ENCODE data around the gene COBL.

DNA sequence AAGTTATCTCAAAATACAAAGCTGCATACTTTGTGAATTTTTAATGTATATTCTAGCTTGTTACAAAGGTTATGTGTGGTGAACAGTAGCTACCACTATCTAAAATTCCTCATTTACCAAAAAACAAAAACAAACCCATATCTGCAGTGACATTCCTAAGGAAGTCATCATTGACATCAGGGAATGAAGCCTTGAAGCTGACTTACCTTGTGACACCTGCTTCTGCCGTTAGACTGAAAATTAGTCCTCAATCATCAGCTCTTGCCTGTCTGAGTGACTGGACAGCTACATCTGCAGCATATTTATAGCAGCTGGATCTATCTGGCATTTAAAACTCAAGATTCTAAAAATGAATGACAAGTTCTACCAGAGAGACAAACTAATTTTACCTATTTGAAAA, 43.2 kb downstream of the COBL start:
- TF ChIP-seq FOXP2 (optimal IDR thresholded peaks at IDR 0.05; ENCODE audit: borderline replicate concordance, extremely low read depth, extremely low read length, insufficient read depth) (no peak), TAF1 (IDR thresholded peaks at IDR 0.05; ENCODE audit: borderline replicate concordance, insufficient read depth, low read length) (no peak), POLR2AphosphoS5 (IDR thresholded peaks at IDR 0.05; ENCODE audit: low read depth, low read length) (no peak), SIN3A (IDR thresholded peaks at IDR 0.05; ENCODE audit: borderline replicate concordance, insufficient read depth, low read length) (no peak)
- TF ChIP-seq, protein P1, sequence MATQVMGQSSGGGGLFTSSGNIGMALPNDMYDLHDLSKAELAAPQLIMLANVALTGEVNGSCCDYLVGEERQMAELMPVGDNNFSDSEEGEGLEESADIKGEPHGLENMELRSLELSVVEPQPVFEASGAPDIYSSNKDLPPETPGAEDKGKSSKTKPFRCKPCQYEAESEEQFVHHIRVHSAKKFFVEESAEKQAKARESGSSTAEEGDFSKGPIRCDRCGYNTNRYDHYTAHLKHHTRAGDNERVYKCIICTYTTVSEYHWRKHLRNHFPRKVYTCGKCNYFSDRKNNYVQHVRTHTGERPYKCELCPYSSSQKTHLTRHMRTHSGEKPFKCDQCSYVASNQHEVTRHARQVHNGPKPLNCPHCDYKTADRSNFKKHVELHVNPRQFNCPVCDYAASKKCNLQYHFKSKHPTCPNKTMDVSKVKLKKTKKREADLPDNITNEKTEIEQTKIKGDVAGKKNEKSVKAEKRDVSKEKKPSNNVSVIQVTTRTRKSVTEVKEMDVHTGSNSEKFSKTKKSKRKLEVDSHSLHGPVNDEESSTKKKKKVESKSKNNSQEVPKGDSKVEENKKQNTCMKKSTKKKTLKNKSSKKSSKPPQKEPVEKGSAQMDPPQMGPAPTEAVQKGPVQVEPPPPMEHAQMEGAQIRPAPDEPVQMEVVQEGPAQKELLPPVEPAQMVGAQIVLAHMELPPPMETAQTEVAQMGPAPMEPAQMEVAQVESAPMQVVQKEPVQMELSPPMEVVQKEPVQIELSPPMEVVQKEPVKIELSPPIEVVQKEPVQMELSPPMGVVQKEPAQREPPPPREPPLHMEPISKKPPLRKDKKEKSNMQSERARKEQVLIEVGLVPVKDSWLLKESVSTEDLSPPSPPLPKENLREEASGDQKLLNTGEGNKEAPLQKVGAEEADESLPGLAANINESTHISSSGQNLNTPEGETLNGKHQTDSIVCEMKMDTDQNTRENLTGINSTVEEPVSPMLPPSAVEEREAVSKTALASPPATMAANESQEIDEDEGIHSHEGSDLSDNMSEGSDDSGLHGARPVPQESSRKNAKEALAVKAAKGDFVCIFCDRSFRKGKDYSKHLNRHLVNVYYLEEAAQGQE (IDR thresholded peaks at IDR 0.05; ENCODE audit: insufficient read depth in 1 of 2, low read depth in 2 of 2, low read length in 2 of 2), result no peak

Data from PFSK-1 (cell line).